HepG2 (cell line): ENCODE data around the gene PTPN3. TPM values are rescaled to one million over a fixed set of nuclear protein-coding genes. Genes with fewer than 3 reads are reported as not detected.
A peak's percentile ranks its signal among the peaks of the same experiment; 100 is the strongest.

ENCODE experiments used
- FLYWCH1 ChIP-seq: sonication (generic); formaldehyde crosslinking; IDR thresholded peaks from 2 replicates; pipeline ENCODE4 v1.8.1; 2023; ENCODE audit warnings: mild to moderate bottlenecking, missing genetic modification reagents
- FOXA3 ChIP-seq: IDR thresholded peaks from 2 replicates; pipeline ENCODE4 v1.6.1; 2016; ENCODE audit warnings: missing genetic modification reagents, missing compliant biosample characterization
- HHEX ChIP-seq: IDR thresholded peaks from 2 replicates; pipeline ENCODE4 v1.6.1; 2016; ENCODE audit warnings: control low read depth
- IRF2 ChIP-seq: IDR thresholded peaks from 2 replicates; pipeline ENCODE4 v1.6.1; 2018; ENCODE audit warnings: missing genetic modification reagents, missing compliant biosample characterization
- NKX3-1 ChIP-seq: sonication (generic); formaldehyde crosslinking; IDR thresholded peaks from 2 replicates; pipeline ENCODE4 v1.5.0; 2020; ENCODE audit warnings: missing genetic modification reagents
- NR2C2 ChIP-seq: sonication (generic); formaldehyde crosslinking; IDR thresholded peaks from 2 replicates; pipeline ENCODE4 v1.4.0; 2020; ENCODE audit warnings: missing genetic modification reagents, mild to moderate bottlenecking, moderate library complexity, borderline replicate concordance
- PHF20 ChIP-seq: sonication (generic); formaldehyde crosslinking; IDR thresholded peaks from 2 replicates; pipeline ENCODE4 v1.5.0; 2020; ENCODE audit warnings: mild to moderate bottlenecking, missing genetic modification reagents
- POGK ChIP-seq: sonication (generic); formaldehyde crosslinking; conservative IDR thresholded peaks from 2 replicates; pipeline ENCODE4 v1.8.0; 2022; ENCODE audit warnings: mild to moderate bottlenecking, moderate library complexity, missing genetic modification reagents
- RARA ChIP-seq: IDR thresholded peaks from 2 replicates; pipeline ENCODE4 v1.6.1; 2016; ENCODE audit warnings: missing genetic modification reagents, missing compliant biosample characterization
- SMAD3 ChIP-seq: sonication (generic); formaldehyde crosslinking; IDR thresholded peaks from 2 replicates; pipeline ENCODE4 v1.4.0; 2020; ENCODE audit warnings: missing genetic modification reagents
- SRF ChIP-seq: IDR thresholded peaks from 2 replicates; pipeline ENCODE4 v1.6.1; 2011; ENCODE audit warnings: mild to moderate bottlenecking, low read depth, low read length, moderate library complexity
- WIZ ChIP-seq: sonication (generic); formaldehyde crosslinking; IDR thresholded peaks from 2 replicates; pipeline ENCODE4 v1.5.1; 2020; ENCODE audit warnings: mild to moderate bottlenecking, missing genetic modification reagents
- ZBTB8A ChIP-seq: sonication (generic); formaldehyde crosslinking; IDR thresholded peaks from 2 replicates; pipeline ENCODE4 v1.4.0; 2020; ENCODE audit warnings: mild to moderate bottlenecking, low read depth, missing genetic modification reagents, borderline replicate concordance
- ZFP36L1 ChIP-seq: sonication (generic); formaldehyde crosslinking; IDR thresholded peaks from 2 replicates; pipeline ENCODE4 v1.8.0; 2022; ENCODE audit warnings: mild to moderate bottlenecking, missing genetic modification reagents, moderate library complexity
- ZMYM3 ChIP-seq: sonication (generic); formaldehyde crosslinking; IDR thresholded peaks from 2 replicates; pipeline ENCODE4 v1.5.1; 2020; ENCODE audit warnings: mild to moderate bottlenecking, missing genetic modification reagents
- ZNF275 ChIP-seq: sonication (generic); formaldehyde crosslinking; IDR thresholded peaks from 2 replicates; pipeline ENCODE4 v1.8.0; 2022; ENCODE audit warnings: missing genetic modification reagents, mild to moderate bottlenecking, inconsistent platforms, borderline replicate concordance
- ZNF280D ChIP-seq: sonication (generic); formaldehyde crosslinking; IDR thresholded peaks from 2 replicates; pipeline ENCODE4 v1.5.1; 2020; ENCODE audit warnings: mild to moderate bottlenecking, missing genetic modification reagents
- ZNF337 ChIP-seq: sonication (generic); formaldehyde crosslinking; IDR thresholded peaks from 2 replicates; pipeline ENCODE4 v1.5.1; 2020; ENCODE audit warnings: missing genetic modification reagents, low read depth, mild to moderate bottlenecking, borderline replicate concordance
- ZNF546 ChIP-seq: sonication (generic); formaldehyde crosslinking; conservative IDR thresholded peaks from 2 replicates; pipeline ENCODE4 v1.8.1; 2023; ENCODE audit warnings: mild to moderate bottlenecking, missing genetic modification reagents
- ZNF577 ChIP-seq: sonication (generic); formaldehyde crosslinking; IDR thresholded peaks from 2 replicates; pipeline ENCODE4 v1.4.0; 2020; ENCODE audit warnings: mild to moderate bottlenecking, low read depth, missing genetic modification reagents, borderline replicate concordance
- ZNF660 ChIP-seq: sonication (generic); formaldehyde crosslinking; IDR thresholded peaks from 2 replicates; pipeline ENCODE4 v1.5.1; 2020; ENCODE audit warnings: mild to moderate bottlenecking, low read depth, missing genetic modification reagents, borderline replicate concordance
- ZNF784 ChIP-seq: sonication (generic); formaldehyde crosslinking; IDR thresholded peaks from 2 replicates; pipeline ENCODE4 v1.5.1; 2020; ENCODE audit warnings: missing genetic modification reagents, mild to moderate bottlenecking, borderline replicate concordance
- ZNF850 ChIP-seq: sonication (generic); formaldehyde crosslinking; conservative IDR thresholded peaks from 2 replicates; pipeline ENCODE4 v1.9.0; 2021; ENCODE audit warnings: mild to moderate bottlenecking, missing genetic modification reagents
- ZSCAN20 ChIP-seq: sonication (generic); formaldehyde crosslinking; IDR thresholded peaks from 2 replicates; pipeline ENCODE4 v1.4.0; 2020; ENCODE audit warnings: missing genetic modification reagents, mild to moderate bottlenecking, borderline replicate concordance
- polyA plus RNA-seq, 8 experiments: library from polyadenylated mRNA; depleted of rRNA in 3 of 8; stranded (reverse) in 7 of 8; unstranded in 1 of 8; fragments of >200 nt; fragmentation: Illumina TruSeq in 4 of 8; extraction: Trizol in 4 of 8; gene quantifications; 2 replicates each; pipeline versions ENCODE4 v1.2.1 to v1.2.3, GENCODE V29; 2011 to 2016; ENCODE audit warnings: low read depth in 4 of 8, missing spikeins in 1 of 8, mixed read lengths in 1 of 8; ENCODE audit not compliant: insufficient read depth in 1 of 8
- total RNA-seq, 5 experiments: library from RNA; depleted of rRNA; stranded (reverse); fragments of >200 nt; fragmentation: Illumina TruSeq; extraction: Trizol; gene quantifications; 2 replicates each; pipeline ENCODE4 v1.2.3, GENCODE V29; 2016; ENCODE audit warnings: low read depth in 1 of 5

PTPN3 gene
- total and polyA plus RNA-seq, 2 of the 13 experiments (the other 11 are each of a cell fraction or from before 2014, with no cell fraction given): 5.6 to 20.5 TPM

GRCh38 chr9:109499631-109500410 is 1.7 kb upstream of the PTPN3 start (continued):
- TF ChIP-seq ZNF275 (CRISPR knock-in tag) (0 out of 2 replicates have a peak, but pooled peaks have one; percentile 25), ZFP36L1 (CRISPR knock-in tag) (no peak), ZNF337 (CRISPR knock-in tag) (0 out of 2 replicates have a peak, but pooled peaks have one; percentile 35), SRF (no peak), WIZ (CRISPR knock-in tag) (no peak), SMAD3 (CRISPR knock-in tag) (no peak), HHEX (CRISPR knock-in tag) (no peak), RARA (CRISPR knock-in tag) (no peak), FLYWCH1 (CRISPR knock-in tag) (no peak), ZNF850 (CRISPR knock-in tag) (no peak), ZNF546 (0 out of 2 replicates have a peak, but pooled peaks have one; percentile 35), FOXA3 (no peak), ZSCAN20 (CRISPR knock-in tag) (0 out of 2 replicates have a peak, but pooled peaks have one; percentile 42), ZMYM3 (CRISPR knock-in tag) (no peak), ZNF660 (no peak), IRF2 (CRISPR knock-in tag) (no peak), NR2C2 (CRISPR knock-in tag) (no peak), ZNF784 (CRISPR knock-in tag) (no peak), ZNF577 (CRISPR knock-in tag) (no peak), ZBTB8A (CRISPR knock-in tag) (no peak), POGK (CRISPR knock-in tag) (no peak; the same call in 1 of the 2 replicates), ZNF280D (CRISPR knock-in tag) (no peak), PHF20 (CRISPR knock-in tag) (no peak), NKX3-1 (no peak)
